GM18868 (cell line): Measurements from ENCODE around the gene DALRD3.

Source experiments
- ATAC-seq: cut with Tn5 transposase; IDR thresholded peaks from one replicate; pipeline ENCODE4 v1.9.1; 2021; ENCODE audit warnings: mild to moderate bottlenecking, moderate library complexity; ENCODE audit not compliant: unreplicated experiment

DALRD3 gene

DNA sequence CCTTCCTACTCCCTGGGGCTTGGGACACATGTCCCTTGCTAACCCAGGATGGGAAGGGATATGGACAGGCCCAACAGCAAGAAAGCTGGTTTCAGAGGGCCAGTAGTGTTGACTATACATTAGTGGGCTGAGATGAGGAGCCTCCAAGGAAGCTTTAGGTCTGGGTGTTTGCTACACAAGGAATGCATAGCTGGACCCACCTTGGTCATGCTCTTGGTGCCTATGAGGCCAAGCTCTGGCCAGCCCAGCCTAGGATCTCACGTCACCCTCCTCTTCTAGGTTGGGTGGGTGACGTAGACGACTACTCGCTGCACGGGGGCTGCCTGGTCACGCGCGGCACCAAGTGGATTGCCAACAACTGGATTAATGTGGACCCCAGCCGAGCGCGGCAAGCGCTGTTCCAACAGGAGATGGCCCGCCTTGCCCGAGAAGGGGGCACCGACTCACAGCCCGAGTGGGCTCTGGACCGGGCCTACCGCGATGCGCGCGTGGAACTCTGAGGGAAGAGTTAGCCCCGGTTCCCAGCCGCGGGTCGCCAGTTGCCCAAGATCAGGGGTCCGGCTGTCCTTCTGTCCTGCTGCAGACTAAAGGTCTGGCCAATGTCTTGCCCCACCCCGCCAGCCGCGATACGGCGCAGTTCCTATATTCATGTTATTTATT lies 11.8 kb downstream of the DALRD3 start:
- no peak for ATAC-seq

GRCh38 chr3:49005998-49006397 lies 12.4 kb downstream of the DALRD3 start:
- ATAC-seq: no peak

- ATAC-seq: no peak
These were observed 13.1 kb downstream of the DALRD3 start for GRCh38 chr3:49005303-49005680.

GRCh38 chr3:49004352-49005302 lies 13.8 kb downstream of the DALRD3 start:
- no peak for ATAC-seq

DNA sequence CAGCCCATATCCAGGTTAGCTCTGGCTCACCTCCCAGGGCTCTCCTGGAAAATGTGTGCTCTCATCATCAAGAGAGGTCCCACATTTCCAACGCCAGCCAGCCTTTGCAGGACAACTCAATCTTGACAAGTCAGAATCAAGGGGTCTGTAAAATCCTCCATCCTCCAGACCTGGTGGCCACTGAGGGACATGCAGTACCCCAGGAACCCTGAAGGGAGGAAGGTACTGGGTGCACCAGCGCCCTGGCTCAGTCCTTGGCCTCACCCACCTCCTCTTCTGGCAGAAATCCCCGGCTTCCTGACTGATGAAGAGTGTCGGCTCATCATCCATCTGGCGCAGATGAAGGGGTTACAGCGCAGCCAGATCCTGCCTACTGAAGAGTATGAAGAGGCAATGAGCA lies 17.2 kb downstream of the DALRD3 start:
- no peak for ATAC-seq

- ATAC-seq: no peak
These were observed 19.1 kb downstream of the DALRD3 start for GRCh38 chr3:48999085-48999858.

- ATAC-seq: no peak
These were observed 20.4 kb downstream of the DALRD3 start for GRCh38 chr3:48997714-48998637.

DNA sequence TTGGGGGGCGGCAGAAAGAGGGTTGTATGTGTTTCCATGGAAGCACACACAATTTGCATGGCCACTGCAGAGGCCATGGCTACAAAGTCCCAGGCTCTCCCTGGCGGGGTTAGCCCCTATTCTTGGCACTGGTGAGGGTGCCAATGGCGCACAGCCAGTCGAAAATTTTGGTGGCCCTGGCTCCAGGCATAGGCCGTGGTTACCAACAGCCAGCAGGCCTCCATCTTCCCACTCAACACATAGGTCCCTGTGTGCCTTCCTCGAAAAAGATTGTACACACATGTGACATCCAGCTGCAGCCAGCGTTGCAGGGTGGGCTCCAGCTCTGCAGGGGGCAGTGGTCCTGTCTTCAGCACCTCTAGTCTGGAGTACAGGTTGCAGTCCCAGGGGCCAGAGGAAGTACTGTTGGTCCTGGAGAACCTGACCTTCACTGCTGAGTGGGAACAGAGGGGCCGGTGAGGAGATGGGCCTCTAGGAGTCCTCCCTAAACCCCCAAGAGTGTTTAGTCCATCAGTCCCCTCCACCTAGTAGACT lies 21.2 kb downstream of the DALRD3 start:
- ATAC-seq: no peak

GRCh38 chr3:48996640-48997039 lies 21.7 kb downstream of the DALRD3 start:
- ATAC-seq: no peak

DNA sequence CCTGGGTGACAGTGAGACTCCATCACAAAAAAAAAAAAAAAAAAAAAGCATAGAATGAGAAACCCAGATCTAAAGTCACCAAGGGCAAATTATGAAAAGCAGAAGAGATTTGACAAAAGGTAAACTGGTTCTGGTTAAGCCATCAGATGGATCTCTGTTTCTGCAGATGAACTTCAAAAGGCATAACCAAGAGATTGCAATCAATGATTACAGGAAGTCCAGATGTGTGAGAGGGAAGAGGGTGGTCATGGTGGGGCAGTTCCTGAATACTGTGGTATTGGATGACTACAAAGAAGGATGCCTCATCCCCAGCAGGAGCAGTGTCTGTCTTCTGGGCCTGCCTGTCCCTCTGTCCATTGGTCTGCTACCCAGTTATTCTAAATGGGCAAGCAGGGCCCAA lies 24.5 kb downstream of the DALRD3 start:
- ATAC-seq: no peak

- ATAC-seq: no peak
These were observed 26.4 kb downstream of the DALRD3 start for GRCh38 chr3:48991851-48992545.

DNA sequence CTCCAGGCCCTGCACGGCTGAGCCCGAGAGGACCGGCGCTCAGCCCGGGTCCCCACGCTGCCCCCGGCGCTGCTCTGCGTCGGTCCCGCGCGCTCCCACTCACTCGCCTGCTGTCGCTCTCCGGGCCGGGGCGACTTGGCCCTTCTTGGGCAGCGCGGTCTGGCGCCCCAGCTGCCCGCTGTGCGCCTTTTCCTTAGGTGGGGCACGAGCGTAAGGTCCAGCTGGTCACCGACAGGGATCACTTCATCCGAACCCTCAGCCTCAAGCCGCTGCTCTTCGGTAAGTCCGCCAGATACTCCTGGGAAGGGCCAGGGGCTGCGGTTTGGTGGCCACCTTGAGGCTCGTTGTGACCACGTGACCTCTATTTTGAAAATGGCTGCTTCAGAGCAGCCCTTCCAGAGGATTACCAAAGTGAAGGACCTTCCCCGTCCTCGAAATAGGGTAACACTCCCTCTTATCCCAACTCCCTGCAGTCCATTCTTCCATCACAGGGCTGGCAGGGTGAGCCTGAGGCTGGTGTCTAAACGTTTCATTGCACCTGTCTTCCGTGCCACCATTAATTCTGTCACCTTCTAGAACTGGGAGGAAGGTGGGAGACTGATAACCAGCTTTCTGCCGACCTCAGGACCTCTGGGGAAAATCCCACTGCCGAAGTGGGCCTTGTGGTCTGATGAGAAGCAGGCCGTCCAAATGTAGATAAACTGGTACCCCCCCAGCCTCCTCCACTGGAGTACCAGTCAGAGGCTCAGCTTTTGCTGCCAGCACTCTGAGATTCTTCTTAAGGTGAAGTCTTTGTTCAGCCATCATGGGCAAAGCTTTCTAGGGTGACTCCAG lies 27.5 kb downstream of the DALRD3 start:
- ATAC-seq: peak; percentile 23

DNA sequence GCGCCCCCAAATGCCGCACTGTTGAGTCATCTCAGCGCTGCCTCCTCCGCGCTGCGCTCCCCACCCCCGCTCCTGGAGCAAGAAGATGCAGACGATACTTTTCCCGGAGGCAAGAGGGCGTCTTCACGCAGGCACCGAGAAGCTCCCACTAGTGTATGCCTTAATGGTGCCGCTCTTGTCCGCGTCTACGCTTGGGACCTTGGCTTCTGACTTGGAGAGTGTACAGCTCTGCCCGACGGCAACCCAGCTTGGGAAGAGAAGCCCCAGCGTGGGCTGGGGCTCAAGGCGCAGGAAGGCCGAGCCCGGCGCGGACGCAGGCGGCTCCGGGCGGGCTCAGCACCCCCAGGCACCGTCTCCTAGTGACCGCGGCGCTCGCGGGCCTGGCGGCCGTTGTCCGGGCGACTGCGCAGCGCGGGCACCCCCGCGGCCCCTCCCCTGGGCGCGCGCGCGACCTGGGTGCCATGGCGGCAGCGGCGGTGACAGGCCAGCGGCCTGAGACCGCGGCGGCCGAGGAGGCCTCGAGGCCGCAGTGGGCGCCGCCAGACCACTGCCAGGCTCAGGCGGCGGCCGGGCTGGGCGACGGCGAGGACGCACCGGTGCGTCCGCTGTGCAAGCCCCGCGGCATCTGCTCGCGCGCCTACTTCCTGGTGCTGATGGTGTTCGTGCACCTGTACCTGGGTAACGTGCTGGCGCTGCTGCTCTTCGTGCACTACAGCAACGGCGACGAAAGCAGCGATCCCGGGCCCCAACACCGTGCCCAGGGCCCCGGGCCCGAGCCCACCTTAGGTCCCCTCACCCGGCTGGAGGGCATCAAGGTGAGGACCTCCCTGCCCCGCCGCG lies 28.4 kb downstream of the DALRD3 start, which contains the start of gene P4HTM:
P4HTM (plus strand) TSS at position 446 of the 840 bp plus-strand sequence; CDS start at position 462, 16 bp downstream.
- peak; percentile 59 for ATAC-seq

DNA sequence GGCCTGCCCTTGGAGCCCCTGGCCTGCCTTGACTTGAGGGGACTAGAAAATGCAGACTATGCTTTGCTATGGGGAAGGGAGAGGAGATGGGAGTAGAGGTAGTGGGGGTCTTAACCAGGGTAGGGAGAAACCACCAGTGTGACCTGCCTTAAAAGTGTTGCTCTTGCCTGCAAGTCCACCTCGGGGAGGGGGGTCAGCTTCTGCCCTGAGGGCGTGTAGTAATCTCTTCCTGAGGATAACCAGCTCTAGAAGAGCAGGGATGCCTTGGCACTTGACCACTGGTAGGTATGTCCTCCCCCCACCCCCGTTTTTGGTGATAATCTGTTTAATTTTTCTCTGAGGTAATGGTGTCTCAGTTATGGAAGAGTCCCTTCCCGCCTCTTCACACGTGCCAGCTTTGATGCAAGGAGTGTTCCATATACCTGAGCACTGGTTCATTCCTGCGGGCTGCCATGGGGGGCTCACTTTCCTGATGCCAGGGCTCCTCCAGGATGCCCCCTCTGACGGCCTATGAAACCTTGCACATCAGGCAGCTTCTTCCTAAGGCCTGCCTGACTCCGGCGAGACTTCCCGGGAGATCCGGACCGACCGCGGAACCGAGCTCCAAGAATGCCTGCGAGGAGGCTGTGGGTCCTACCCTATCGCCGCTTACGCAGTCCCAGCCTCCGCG lies 29.1 kb downstream of the DALRD3 start:
- ATAC-seq: no peak

DNA sequence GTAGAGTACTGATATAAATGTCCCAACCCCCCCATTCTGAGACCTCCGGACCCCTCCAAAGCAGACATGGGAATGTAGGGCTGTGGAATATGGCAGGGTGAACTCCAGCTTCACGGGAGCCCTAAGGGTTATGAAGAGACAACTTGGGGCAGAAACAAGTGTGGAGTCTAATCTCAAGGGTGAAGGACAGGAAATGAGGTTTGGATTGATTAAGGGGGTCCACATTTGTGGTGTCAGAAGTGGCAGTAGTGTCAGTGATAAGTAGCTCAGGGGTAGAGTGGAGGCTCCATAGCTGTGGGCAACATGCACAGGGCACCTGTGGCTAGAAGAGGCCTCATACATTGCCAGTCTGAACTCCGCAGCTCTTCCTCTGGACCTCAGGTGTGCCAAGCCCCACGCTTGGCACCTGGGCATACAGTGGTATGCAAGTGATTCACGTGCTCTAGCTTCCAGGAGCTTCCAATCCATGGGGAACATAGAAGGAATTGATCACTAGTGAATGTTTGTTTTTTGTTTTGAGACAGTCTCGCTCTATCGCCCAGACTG lies 32.5 kb downstream of the DALRD3 start:
- no peak for ATAC-seq

- no peak for ATAC-seq
These were observed 33.7 kb downstream of the DALRD3 start for GRCh38 chr3:48984663-48985062.

DNA sequence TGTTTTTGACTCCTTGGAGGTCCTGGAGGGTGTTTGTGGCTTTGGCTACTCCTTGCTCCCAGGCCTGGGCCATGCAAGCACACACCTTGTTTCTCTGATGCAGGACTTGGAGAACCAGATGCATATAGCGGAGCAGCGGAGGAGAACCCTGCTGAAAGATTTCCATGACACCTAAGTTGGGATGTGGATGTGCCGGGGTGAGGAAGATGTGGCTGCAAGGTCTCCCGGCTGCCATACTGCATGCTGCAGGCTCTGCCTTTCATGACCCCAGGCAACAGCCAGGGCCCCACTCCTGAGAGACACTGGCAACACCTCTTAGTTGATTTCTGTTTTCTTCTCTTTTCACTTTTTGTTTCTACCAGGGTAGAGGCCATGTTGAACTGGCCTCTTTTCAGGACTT lies 35.3 kb downstream of the DALRD3 start:
- ATAC-seq: no peak
